ENCODE results near the gene ZNF423.

The ZNF423 gene

GRCh38 chr16:49849037-49849753, 6.7 kb downstream of the ZNF423 start:
- no peak for DNase-seq (ENCODE audit: low read depth, low spot score)

DNA sequence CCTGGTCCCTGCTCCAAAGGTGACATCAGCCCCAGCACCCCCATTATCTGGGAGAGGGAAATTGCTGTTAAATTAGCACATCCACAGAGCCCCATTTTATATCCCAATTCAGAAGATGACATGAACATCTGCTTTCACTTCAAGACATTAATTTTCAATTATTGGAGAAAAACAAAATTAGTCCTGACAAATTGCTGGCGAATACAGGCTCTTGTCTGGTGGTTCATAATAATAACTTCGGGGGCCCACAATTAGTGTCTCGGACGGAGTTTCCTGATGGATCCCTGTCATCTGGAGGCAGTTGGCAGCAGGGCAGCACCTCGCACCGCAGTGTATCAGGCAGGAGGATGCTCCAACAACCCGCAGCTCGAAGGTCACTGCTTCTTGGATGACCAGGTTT, 7.4 kb downstream of the ZNF423 start:
- no peak for DNase-seq (ENCODE audit: low read depth, low spot score)

GRCh38 chr16:49846800-49847199, 9.1 kb downstream of the ZNF423 start:
- DNase-seq (ENCODE audit: low read depth, low spot score) = no peak

DNA sequence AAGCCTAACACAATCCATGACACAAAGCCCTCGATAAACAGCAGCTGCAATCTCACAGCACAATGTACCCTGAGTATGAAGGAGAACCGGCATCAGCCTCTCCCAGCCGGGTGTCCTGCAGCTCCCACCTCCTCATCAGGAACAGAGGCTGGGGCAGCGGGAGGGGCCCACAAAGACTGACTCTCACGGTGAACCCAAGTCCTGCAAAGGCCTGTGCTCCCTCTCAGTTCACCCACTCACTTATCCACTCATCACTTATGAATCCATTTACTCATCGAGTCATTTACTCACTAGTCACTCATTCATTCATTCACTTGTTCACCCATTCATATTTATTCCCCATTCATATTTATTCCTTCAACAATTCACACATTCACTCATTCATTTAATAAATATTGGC, 11.6 kb downstream of the ZNF423 start:
- DNase-seq (ENCODE audit: low read depth, low spot score) = no peak

DNA sequence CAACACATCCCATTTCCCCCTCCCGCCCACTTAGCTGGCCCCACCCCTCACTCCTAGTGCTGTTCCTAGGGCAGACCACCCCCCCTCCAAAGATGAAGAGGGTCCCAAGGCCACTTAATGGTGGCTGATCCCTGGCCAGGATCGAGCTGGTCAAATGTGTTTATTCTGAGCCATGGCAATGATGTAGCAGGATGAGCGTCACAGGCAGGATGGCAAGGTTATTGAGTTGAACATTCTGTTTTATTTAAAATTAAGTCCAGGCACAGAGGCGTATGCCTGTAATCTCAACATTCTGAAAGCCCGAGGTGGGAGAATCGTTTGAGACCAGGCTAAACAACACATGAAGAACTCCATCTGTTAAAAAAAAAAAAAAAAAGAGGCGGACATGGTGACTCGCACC, 12.2 kb downstream of the ZNF423 start:
- DNase-seq (ENCODE audit: low read depth, low spot score) = no peak

DNA sequence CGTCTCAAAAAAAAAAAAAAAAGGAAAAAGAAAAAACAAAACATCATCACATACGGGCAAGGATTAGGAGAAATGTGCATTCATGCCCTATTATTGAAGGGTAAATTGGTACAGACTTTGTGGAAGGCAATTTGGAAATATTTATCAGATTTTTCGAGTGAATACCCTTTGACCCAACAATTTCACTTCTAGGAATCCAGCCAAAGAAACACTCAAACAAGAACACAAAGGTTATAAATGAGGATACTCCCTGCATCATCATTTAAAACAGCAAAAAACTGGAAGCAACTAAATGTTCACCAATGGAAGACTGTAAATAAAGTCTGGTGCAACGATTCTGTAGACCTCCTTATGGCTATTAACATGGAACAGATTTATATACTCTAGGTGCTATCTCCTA, 12.9 kb downstream of the ZNF423 start:
- DNase-seq (ENCODE audit: low read depth, low spot score) = no peak

- DNase-seq (ENCODE audit: low read depth, low spot score) = no peak
Measured at GRCh38 chr16:49839017-49839825, 16.7 kb downstream of the ZNF423 start.

- DNase-seq (ENCODE audit: low read depth, low spot score) = no peak
Measured at GRCh38 chr16:49838441-49839016, 17.4 kb downstream of the ZNF423 start.

GRCh38 chr16:49837688-49838410, 18.1 kb downstream of the ZNF423 start:
- DNase-seq (ENCODE audit: low read depth, low spot score) = no peak

DNA sequence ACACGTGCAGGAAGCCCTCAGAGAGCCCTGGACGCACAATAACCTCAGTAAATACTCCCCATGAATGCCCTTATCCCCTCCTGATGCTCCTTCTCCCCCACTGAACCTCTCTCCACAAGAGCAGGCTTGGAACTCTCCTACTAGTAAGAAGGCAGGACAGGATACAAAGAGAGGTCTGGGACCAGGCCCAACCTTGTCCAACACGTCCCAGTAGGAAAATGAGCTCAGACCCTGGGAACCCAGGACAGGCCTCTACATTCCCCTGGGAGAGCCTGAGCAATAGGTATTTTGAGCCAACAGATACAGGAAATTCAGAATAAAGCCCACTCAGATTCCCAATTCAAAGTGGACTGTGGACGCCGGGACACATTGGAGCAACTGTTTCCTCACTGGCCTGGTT, 19.2 kb downstream of the ZNF423 start:
- no peak for DNase-seq (ENCODE audit: low read depth, low spot score)

- no peak for DNase-seq (ENCODE audit: low read depth, low spot score)
Measured at GRCh38 chr16:49836218-49836617, 19.7 kb downstream of the ZNF423 start.

- no peak for DNase-seq (ENCODE audit: low read depth, low spot score)
Measured at GRCh38 chr16:49835161-49835777, 20.6 kb downstream of the ZNF423 start.

DNA sequence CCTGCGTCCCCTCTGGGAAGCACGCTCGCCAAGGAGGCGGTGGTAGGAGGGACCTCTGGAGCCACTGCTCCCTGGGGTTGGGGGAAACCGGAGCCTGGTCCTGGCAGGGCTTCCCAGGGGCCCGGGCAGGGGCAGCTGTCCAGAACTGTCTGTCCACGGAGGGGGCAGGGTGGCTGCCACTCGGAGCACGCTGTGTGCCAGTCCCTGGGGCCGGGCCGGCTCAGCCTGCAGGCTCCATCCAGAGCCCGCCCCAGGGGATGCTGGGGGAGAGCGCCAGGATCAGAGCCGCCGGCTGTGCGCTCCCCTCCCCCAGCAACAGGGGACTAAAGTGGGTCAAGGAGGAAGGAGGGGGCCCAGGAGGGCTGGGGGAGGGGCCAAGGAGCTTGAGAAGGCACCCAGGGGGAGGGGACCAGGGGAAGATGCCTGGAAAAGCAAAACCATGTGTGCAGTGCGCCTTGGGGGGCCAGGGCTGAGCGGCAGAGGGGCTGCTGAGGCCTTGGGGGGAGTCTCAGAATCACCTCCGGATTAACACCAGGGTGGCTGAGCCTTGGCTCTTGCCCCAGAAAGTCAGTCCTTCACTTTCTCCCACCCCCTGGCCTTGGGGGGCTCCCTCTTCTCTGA, 21.3 kb downstream of the ZNF423 start:
- DNase-seq (ENCODE audit: low read depth, low spot score) = no peak

DNA sequence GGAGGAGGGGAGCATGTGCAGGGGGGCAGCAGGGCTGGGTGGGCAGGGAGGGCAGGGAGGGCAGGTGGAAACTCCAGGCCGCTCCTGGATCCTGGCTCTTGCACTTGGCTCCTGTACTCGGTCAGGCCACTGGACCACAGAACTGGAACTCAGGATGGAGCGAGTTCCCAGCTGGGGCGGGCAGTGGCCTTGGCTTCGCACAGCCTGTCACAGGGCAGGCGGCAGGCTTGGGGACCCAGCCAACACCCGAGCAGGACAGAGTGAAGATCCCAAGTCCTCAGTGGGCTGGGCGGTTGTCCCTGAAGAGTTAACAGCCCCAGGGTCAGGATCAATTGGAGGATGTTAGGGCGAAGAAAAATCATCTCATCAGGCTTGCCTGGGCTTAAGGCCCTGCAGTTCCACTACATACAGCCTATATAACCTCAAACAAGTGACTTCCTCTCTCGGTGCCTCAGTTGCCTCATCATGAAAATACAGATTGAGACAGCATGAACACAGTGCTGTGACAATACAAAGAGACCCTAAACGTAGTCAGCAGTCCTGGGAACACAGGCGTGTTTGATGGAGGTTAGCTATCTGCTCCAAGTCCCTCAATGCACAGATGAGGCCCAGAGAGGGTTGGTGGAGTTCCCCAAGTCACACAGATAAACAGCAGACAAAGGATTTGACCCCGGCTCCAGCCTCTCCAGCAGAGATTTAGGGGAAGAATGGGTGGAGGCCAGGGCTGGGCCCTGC, 21.9 kb downstream of the ZNF423 start:
- DNase-seq (ENCODE audit: low read depth, low spot score) = no peak

- no peak for DNase-seq (ENCODE audit: low read depth, low spot score)
Measured at GRCh38 chr16:49833085-49833484, 22.8 kb downstream of the ZNF423 start.

- no peak for DNase-seq (ENCODE audit: low read depth, low spot score)
Measured at GRCh38 chr16:49832177-49832576, 23.7 kb downstream of the ZNF423 start.

DNA sequence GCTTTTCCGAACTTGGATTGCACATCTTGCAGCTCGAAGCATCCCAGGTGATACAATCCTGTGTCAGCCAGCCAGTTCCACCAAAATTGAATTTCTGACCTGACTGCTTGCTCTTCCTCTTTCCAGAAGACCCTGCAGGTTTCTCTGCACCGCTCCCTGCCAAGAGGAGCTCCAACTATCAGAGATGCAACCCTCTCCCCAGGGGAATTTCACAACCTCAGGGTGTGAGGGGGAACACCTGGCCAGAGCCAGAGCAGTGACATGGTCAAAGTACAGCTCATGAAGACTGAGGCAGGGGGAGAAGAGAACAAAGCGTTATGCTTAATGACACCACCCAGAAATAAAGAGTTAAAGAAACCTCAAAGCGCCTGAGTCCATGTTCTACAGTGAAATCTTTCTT, 25.0 kb downstream of the ZNF423 start:
- DNase-seq (ENCODE audit: low read depth, low spot score) = no peak

DNA sequence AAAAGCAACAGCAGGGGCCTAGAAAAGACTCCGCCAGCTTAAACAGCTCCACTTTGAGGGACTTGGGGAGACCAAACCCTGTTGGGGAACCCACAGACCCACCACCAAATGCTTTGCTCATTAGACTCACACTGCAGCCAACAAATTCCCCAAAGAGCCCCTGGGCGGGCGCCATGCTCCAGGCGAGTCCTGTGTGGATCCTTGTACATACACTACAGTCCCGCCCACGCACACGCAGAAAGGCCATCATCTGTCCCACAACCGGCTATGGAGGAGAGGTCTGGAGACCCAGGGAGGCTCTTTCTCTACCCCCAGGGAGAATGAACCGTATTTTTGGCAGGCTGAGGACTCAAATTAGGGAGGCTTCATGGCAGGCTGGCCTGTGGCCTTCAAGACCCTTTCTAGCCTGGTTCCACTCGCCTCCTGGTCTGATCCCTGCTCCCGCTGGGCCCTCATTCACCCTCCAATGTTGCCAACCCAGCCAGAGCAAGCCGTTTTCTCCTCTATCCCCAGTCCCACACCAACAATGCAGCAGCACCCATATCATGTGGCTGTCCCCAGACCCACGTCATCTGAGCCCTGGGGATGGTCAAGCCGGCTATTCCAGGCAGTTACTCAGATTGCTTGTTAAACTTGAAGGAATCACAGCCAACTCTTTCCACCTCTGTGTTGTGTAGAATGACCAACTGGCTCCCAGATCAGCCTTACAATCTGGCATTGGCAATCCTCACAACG, 27.2 kb downstream of the ZNF423 start:
- no peak for DNase-seq (ENCODE audit: low read depth, low spot score)

DNA sequence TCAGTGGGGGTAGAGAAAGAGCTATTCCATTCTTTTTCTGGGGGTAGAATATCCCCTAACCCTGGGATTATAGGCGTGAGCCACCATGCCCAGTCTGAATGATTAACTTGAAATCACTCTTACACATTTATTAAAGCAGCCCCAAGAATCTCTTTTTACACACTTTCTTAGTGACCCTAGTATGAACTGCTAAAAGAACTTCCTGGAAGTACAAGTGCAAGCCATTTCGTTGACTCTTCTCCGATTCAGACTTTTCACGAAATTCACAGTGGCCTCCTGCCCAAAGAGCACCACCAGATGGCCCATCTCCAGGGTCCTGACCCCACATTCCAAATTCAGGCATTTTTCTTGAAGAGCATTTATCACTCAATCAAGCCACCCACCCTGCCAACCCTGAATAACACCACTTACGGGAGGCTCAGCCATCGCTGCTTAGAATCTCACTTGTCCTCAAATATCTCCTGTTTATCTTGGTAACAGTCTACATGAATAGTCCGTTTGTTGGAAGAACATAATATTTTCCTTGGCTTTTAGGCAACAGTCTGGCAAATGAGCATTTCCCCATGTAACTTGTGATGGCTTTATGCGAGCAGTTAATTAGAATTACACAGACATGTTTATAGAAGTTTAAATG, 28.0 kb downstream of the ZNF423 start:
- no peak for DNase-seq (ENCODE audit: low read depth, low spot score)

All from iPS DF 19.7 (cell line).